Stimulated activated naive CD4-positive, alpha-beta T cell treated with Interleukin-2 at 50 U/mL for 16 hours (primary cell): ENCODE data around the gene SLC27A1.
"Not testable (repeated sequence)": the region's sequence is repeated elsewhere in the genome, so short reads cannot be mapped to it uniquely, and the experiment has no call there.

Source experiments
- DNase-seq: peaks from one replicate; lab custom pipeline; 2025; lab: John Stamatoyannopoulos, UW

Gene SLC27A1

DNA sequence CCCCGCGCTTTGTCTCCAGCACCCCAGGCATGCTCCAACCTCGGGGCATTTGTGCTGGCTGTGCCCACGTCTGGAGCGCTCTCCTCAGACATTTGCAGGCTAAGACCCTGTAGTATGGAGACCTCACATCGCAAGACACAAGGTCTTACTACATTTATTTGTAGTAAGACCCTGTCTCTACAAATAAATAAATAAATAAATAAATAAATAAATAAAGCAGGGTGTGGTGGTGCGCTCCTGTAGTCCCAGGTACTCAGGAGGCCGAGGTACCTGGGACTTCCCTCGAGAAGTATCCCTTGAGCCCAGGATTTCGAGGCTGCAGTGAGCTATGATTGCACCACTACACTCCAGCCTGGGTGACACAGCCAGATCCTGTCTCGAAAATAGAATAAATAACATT is 14.2 kb upstream of the SLC27A1 start:
- DNase-seq = no peak

DNA sequence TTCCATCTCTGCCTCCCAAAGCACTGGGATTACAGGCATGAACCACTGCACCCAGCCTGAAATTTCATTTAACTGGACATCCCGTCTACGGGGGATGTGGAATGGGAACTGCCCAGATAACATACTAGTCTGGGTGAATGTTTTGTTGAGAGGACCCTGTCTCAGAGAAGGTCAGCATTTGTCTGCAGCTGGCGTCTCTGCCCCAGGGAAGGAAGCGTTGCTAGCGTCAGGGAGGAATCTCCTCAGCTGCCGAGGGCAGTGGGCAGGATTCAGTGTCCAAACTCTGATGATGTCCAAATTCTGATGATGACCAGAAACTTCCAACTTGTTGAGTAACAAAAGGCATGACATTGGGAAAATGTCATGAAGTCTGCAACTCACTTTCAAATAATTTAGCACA is 12.7 kb upstream of the SLC27A1 start:
- no peak for DNase-seq

DNA sequence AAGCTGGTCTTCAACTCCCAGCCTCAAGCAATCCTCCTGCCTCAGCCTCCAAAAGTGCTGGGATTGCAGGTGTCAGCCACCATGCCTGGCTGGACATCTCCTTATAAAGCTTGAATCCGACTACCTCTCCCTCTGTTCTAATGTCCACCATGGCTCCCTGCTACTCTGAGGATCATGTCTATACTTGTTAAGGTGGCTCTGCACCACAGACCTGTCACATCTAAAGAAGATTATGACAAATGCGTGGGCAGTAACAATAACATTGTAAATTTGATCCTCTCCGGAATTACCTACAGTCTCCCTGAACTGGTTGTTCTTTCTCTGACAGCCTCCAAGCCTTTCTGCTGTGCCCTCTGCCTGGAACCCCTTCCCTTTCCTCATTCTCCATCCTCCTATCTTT is 11.4 kb upstream of the SLC27A1 start:
- no peak for DNase-seq

DNA sequence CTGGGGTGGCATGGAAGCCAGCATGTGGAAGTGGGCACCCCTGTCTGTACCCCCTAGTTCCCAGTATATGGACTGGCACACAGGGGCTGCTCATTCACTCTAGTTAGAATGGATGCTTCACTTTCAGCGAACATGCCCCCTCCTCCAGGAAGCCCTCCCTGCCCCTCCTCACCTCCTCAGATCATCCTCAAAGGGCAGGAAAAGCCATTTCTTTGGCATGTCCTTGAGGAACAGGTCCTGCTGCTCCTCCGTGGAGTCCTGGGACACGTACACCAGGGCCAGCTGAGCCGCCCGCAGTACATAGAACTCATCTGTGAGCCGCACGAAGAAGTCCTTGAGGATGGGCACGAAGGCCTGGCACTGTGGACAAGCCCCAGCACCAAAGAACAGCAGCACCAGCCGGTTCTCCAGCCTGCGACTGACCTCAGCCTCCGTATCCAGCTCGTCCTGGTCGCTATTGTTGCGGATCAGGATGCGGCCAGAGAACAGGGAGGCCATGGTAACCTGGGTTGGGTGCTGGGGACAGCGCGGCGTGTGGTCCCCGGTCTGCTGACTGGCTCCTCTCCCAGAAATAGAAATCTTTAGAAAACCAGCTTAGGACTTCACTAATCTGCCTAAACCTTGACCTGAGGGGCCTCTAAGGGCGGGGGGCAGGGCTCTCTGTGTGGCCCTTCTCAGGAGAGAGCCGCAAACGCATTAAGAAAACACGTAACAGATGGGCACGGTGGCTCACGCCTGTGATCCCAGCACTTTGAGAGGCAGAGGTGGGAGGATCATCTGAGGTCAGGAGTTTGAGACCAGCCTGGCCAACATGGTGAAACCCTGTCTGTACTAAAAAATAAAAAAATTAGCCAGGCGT is 9.7 kb upstream of the SLC27A1 start, which contains the start of gene NXNL1:
TSS of gene NXNL1 (minus strand) at position 555 of the 859 bp plus-strand sequence. CDS start at position 498, 57 bp downstream.
- DNase-seq = no peak

DNA sequence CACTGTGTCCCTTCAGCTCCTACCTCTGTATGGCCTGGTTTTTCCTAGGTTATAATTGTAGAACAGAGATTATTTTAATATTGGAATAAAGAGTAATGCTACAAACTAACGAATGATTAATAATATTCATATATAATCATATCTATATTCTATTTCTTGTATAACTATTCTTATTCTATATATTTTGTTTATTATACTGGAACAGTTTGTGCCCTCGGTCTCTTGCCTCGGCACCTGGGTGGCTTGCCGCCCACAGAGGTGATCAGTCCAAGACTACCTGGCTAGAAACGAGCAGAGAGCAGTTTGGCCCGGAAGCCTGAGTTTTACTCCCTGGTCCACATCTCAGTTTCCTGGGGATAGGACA is 3.9 kb upstream of the SLC27A1 start:
- DNase-seq = no peak

DNA sequence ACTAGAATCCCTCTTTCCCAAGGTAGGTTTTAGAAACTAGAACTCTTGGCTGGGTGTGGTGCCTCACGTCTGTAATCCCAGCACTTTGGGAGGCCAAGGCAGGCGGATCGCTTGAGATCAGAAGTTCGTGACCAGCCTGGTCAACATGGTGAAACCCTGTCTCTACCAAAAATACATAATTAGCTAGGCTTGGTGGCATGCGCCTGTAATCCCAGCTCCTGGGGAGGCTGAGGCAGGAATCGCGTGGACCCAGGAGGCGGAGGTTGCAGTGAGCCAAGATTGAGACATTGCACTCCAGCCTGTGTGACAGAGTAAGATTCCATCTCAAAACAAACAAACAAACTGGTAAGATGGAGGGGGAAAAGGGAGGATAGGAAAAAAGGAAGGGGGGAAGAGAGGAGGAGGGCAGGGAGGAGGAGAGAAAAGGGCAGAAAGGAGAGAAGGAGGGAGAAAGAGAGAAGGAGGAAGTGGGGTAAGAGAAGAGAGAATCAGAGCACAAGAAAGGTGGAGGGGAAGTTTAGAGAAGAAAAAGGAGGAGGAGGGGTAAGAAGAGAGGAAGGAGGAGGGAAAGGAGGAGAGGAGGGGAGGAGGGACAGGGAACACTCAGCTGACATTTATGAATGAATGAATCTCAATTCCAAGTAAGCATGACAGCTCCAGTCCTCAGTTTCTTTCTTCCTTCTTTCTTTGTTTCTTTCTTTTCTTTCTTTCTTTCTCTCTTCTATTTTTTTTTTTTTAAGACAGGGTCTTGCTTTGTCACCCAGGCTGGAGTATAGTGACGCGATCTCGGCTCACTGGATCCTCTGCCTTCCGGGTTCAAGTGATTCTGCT is 2.6 kb upstream of the SLC27A1 start:
- DNase-seq = no peak

DNA sequence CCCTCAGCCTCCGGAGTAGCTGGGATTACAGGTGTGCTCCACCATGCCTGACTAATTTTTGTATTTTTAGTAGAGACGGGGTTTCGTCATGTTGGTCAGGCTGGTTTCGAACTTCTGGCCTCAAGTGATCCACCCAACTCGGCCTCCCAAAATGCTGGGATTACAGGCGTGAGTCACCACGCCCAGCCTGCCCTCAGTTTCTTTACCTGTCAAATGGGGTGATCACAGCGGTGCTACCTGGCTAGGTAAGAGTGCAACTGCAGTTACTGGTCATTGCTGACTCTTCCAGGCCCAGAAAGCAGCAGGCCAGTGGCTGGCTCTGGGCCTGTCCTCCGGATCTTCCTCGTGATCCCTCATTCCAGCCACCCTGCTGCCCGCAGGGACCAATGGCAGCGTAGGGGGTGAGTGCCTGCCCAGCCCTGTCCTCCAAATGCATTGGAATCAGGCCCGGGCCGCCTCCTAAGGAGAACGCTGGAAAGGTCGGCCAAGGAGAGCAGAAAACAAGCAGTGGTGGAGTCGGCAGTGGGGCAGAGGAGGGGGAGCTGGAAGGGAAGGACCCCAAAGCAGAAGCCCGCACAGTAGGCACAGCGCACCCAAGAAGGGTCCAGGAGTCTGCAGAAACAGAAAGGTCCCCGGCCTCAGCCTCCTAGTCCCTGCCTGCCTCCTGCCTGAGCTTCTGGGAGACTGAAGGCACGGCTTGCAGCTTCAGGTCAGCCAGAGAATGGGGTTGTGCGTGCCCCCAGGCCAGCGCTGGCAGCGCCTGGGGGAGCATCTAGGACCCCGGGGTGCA is 1.8 kb upstream of the SLC27A1 start:
- DNase-seq = no peak

DNA sequence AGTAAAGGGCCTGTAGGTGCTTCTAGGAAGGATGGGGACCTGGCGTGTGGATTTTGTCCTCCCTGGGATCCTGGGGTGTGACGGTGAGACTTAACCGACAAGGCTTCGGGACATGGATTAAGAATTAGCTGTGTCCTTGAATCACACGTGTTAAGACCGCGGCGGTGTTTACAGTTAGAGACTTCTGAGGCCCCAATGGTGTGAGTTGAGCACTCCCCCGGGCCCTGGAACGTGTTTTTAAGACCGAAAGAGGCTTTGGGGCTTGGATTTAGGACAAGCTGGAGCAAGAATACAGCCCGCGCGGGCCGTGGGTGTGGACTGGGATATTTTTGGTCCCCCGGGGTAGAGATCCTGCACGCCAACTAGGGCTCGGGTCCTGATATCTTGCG is 1.2 kb upstream of the SLC27A1 start:
- no peak for DNase-seq

DNA sequence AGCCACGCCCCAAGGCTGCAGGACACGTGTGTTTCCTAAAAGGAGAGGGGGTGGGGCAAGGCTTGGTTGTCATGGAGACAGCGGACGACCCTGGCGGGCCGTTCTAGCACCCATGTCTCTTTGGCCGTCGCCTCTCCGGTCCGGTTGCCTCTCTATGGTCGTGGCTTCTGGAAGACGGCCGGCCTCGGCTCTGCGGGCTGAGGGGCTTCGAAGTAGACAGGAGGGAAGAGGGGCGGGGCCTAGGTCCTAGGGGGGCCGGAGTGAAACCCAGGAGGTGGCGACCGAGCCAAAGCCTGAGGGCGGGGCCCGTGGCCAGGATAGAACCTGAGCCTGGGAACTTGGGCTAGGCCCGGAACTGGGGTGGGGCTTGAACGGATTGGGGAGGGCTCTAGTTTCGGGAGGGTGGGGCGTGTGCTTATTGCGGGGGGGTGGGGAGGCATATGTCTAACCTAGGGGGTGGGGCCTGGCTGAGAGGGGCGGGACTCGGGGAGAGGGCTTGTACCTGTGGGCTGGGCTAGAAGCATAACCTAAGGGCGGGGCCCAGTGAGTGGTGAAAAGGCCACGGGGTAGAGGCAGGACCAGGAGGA is 750 bp upstream of the SLC27A1 start:
- DNase-seq = peak; percentile 92

DNA sequence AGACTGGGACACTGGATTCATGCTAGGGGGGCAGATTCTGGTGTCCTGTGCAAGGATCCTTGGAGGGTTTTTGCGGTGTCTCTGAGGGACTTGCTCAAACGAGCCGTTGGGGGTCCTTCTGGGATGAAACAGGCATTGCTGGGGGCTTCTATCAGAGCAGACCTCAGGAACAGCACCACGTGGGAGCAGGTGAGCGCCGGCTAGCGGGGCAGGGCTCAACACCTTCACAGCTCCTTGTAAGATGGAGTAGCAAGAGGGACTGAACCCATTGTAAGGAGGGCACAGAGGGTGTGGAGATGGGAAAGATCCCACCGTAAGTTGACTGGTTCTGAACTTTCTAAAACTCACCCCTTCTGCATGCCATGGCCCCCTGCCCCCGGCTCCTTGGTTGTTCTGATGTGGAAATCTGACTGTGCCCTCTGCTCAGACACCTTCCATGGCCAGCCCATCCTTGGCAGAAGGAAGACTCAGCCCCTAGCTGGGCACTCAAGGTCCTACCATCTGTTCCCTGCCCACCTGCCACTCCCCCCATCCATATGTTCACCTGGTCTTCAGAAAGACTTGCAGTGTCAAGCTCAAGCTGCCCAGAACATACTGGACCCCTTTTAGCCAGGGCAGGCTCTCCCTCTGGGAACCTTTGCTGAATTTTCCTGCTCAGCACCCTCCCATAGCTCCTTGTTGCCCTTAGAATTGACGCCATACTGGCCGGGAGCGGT is 1.2 kb downstream of the SLC27A1 start:
- DNase-seq = no peak

DNA sequence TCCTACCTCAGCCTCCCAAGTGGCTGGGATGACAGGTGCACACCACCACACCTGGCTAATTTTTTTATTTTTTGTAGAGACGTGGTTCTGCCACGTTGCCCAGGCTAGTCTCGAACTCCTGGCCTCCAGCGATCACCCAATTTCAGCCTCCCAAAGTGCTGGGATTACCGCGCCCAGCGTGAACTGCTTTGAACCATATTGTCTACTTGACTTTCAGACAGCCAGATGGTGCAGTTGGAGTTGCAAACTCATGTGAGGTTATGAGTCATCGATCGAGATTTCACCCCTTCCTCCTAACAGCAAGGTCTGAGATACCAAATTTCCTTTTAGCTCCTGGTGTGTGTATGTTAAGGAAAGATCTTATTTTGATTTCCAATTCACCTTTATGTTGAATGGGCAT is 2.7 kb downstream of the SLC27A1 start:
- DNase-seq = no peak

DNA sequence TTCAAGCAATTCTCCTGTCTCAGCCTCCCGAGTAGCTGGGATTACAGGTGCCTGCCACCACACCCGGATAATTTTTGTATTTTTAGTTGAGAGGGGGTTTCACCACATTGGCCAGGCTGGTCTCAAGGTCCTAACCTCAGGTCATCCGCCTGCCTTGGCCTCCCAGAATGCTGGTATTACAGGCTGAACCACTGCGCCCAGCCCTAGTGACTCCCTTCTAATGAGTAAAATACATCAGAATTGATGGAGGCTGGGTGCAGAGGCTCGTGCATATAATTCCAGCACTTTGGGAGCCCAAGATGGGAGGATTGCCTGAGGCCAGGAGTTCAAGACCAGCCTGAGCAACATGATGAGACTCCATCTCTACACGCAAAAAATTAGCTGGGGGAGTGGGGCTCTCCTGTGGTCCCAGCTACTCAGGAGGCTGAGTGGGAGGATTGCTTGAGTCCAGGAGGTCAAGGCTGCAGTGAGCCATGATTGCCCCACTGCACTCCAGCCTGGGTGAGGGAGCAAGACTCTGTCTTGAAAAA is 4.8 kb downstream of the SLC27A1 start:
- DNase-seq = not testable (repeated sequence)

DNA sequence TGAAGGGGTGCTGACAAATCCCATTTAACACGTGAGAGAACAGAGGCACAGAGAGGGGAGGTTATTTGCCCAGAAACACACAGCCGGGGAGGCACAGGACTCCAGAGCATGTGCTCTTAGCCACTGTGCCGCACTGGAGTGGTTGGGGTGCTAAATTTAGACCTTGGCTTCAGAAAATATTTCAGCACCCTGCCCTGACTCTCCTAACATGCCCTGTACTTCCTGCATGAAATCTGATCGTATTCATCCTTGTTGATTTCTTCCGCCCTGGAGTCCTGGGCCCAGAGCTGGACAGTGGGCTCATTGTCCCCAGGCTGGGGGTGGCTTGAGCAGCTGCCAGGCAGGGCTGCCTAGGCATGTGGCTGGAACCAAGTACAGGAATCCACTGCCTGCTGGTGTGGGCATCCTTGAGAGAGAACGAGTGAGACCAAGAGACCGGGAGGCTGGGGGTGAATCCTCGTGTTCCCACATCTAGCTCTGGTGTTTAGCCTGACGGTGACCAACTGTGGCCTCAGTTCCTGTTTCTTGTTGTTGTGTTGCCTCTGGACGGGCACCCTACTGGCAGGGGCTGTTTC is 5.3 kb downstream of the SLC27A1 start:
- no peak for DNase-seq

DNA sequence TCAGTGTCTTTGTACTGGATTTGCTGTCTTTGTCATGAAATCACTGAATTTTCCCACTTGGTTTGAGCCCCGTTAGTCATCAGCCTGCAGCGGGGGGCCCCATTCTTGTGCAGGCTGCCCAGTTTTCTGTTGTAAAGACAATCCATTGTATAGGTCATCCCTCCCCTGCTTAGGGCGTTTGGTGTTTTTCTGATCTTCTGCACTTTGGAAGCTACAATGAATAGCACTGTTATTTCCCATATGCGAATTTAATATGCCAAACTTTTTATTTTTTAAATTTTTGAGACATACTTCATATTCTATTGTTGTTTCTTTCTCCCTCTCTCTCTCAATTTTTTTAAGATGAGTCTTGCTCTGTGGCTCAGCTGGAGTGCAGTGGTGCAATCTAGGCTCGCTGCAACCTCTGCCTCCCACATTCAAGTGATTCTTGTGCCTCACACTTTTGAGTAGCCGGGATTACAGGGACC is 9.0 kb downstream of the SLC27A1 start:
- no peak for DNase-seq

DNA sequence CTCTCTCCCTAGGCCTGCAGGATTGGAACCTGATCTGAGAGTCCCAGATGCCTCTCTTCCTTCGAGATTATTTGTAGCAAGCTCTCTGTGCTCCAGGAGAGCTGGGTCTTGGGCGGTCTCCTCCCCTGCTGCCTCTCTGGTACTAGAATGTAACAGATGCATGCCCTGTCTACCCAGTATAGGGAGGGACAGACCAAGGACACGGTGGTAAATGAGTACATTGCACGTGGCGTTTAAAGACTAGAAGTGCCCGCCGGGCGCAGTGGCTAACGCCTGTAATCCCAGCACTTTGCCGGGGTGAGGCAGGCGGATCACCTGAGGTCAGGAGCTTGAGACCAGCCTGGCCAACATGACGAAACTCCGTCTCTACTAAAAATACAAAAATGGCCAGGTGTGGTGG is 11.7 kb downstream of the SLC27A1 start:
- DNase-seq = no peak

DNA sequence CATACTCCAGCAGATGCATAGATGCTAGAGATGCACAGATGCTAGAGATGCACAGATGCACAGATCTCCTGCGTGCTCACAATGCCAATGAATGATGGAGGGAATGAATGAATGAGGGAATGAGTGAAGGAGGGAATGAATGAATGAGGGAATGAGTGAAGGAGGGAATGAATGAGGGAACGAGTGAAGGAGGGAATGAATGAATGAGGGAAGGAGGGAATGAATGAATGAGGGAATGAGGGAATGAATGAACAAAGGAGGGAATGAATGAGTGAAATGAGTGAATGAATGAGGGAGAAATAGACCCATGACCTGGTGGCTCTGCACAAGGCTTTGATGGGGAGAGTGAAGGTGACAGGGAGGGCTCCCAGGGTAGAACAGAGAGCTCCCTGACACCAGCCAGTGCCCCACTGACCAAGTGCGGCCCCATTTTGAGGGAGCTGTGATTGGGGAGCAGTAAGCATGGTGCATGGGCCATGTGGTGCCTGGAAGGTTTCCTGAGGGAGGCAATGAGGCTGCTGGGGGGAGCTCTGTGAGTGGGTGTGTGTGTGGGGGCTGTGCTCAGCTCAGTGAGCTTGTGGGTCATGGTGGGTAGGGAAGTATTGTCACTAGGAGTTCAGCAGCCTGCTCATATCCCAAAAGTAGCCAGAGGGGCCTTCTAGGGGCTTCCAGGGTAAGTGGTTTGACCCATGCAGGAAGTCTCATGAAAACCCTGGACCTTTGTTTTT is 12.7 kb downstream of the SLC27A1 start:
- no peak for DNase-seq

DNA sequence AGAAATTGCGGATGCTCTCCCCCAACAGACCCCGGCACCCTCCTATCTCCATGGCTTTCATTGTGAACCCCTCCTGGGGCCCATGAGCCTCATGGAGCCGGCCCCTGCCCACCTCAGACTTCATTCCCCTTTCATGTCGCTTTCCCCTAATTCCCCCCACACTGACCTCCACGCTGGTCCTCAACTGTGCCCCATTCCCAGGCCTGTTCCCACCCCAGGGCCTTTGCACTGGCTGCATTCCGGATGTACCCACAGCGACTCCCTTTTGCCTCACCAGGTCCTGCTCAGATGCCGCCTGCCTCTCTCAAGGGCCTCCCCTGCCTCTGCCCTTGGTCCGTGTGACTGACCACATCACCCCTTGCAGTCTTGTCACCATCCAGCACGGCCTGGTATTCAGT is 13.3 kb downstream of the SLC27A1 start:
- no peak for DNase-seq

DNA sequence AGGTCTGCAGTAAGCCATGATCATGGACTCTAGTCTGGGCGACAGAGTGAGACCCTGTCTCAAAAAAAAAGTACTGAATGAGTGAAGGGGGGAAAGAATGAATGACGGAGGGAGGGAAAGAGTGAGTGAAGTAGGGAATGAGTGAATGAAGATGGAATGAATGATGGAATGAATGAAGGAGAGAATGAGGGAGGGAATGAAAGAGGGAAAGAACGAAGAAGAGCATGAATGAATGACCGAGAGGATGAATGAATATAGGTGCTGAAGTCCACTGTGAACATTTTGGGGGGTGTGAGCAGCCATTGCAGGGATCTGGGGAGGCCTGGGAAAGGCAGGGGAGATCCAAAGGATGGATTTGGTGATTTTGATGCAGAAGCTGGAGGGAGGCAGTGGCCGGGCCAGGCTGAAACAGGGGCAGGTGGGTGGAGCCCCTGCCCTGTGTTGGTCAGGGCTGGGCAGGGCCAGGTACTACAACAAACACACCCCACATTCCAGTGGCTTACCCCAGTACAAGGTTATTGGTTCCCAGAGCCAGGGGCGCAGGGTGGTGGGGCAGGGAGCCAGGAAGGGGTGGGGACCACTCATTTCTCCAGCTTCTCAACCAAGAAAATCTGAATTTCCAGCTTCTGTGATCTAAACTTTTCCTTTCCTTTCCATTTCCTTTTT is 14.3 kb downstream of the SLC27A1 start:
- no peak for DNase-seq

DNA sequence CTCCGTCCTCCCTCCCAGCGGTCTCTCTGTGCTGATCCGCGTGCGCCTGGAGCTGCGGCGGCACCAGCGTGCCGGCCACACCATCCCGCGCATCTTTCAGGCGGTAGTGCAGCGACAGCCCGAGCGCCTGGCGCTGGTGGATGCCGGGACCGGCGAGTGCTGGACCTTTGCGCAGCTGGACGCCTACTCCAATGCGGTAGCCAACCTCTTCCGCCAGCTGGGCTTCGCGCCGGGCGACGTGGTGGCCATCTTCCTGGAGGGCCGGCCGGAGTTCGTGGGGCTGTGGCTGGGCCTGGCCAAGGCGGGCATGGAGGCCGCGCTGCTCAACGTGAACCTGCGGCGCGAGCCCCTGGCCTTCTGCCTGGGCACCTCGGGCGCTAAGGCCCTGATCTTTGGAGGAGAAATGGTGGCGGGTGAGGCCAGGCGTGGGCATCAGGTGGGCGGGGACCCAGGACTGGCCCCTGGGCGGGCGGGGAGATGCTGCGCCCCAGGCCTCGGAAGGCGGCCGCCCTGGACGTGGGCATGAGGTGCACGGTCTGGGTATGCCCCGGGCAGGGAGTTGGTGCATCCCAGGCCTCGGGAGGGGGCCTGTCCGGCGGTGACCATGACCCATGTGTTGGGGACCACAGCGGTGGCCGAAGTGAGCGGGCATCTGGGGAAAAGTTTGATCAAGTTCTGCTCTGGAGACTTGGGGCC is 16.4 kb downstream of the SLC27A1 start:
- DNase-seq = no peak
